ENCODE measurements around the gene SPACA6. TPM values are rescaled to one million over a fixed set of nuclear protein-coding genes. Genes with fewer than 3 reads are reported as not detected.

The SPACA6 gene
- total and polyA plus RNA-seq, 9 of the 15 experiments (the other 6 are each of a cell fraction or from before 2014, with no cell fraction given): 1.3 to 17.3 (median 6.2) TPM

GRCh38 chr19:51749979-51750378 lies 56.8 kb downstream of the SPACA6 start:
- no peak for DNase-seq (ENCODE audit: extremely low read depth in 1 of 4, low spot score in 3 of 4)
- no peak overlapping the region for H3K4me2 ChIP-seq (ENCODE audit: insufficient read depth, low read length)
- no peak for FAIRE-seq
- no peaks in the 10 kb centered on the region for H4K20me1 ChIP-seq (replicated peaks; ENCODE audit: control insufficient read depth, insufficient read depth, low read length)
- BruUV-seq (replicated peaks): no TSS peak
- no peak overlapping the region for H2AFZ ChIP-seq (ENCODE audit: low read depth, low read length)
- peaks cover 0 to 7% of the 10 kb centered on the region in 2 experiments; a peak in 2 of 5 replicates for H3K4me1 ChIP-seq (replicated peaks in 1 of 2; ENCODE audit: control insufficient read depth in 2 of 2, insufficient read depth in 2 of 2, low read length in 2 of 2)
- peaks cover 5 to 7% of the 10 kb centered on the region in 2 experiments; a peak in 1 of 5 replicates for H3K27me3 ChIP-seq (ENCODE audit: control insufficient read depth in 2 of 2, insufficient read depth in 2 of 2, low read length in 2 of 2)
- no peak overlapping the region for H3K9ac ChIP-seq (ENCODE audit: insufficient read depth in 1 of 2, low read depth in 2 of 2, low read length in 2 of 2)
- no peaks in the 10 kb centered on the region for H3K9me3 ChIP-seq (replicated peaks; ENCODE audit: control insufficient read depth, insufficient read depth, low read depth, low read length)
- no peaks in the 10 kb centered on the region for H3K36me3 ChIP-seq (ENCODE audit: control insufficient read depth, insufficient read depth, low read length)
- H3K79me2 ChIP-seq (ENCODE audit: control insufficient read depth, insufficient read depth, low read length): no peaks in the 10 kb centered on the region
- WGBS (ENCODE audit: insufficient coverage, low coverage, missing lambda C conversion rate): 5% methylated on average over 4 of the region's 4 CpGs
- H3K9me1 ChIP-seq (ENCODE audit: control insufficient read depth, insufficient read depth, low read length): no peaks in the 10 kb centered on the region
- H3K27ac ChIP-seq (ENCODE audit: extremely low read depth, low read depth, low read length): no peak overlapping the region
- no peak for ATAC-seq
- no peak overlapping the region for H3K4me3 ChIP-seq
- intact Hi-C loops (cut with micrococcal nuclease): no loop called here
- TF ChIP-seq KDM5B (IDR thresholded peaks at IDR 0.05; ENCODE audit: insufficient replicate concordance, low read depth, low read length): no peak
- TF ChIP-seq MECOM (CRISPR knock-in tag; IDR thresholded peaks at IDR 0.05): no peak
- no peak for TF ChIP-seq XRCC4 (IDR thresholded peaks at IDR 0.05; ENCODE audit: extremely low read depth, insufficient read depth, insufficient read length)
- TF ChIP-seq NCOA6 (IDR thresholded peaks at IDR 0.05): no peak
- TF ChIP-seq ZBTB17 (CRISPR knock-in tag; IDR thresholded peaks at IDR 0.05): no peak
- TF ChIP-seq PCBP1 (IDR thresholded peaks at IDR 0.05; ENCODE audit: low read depth, low read length, poor library complexity, severe bottlenecking): no peak
- in situ Hi-C loops (cut with MboI): no loop called here
- POLR2A ChIA-PET: interaction anchor here (1.1 kb wide), 1 partner anchor 14 kb away, joined by 3 read pairs; no protein-coding TSS in a partner anchor
- CTCF ChIA-PET (ENCODE audit: low intra/inter-chr PET ratio): no interaction called here
